ENCODE results near the gene PSMB10. TPM values are rescaled to one million over a fixed set of nuclear protein-coding genes. Genes with fewer than 3 reads are reported as not detected.

The PSMB10 gene
- total and polyA plus RNA-seq, 2 of the 8 experiments (the other 6 are each of a cell fraction or from before 2014, with no cell fraction given), result 32.1 to 61.9 TPM

DNA sequence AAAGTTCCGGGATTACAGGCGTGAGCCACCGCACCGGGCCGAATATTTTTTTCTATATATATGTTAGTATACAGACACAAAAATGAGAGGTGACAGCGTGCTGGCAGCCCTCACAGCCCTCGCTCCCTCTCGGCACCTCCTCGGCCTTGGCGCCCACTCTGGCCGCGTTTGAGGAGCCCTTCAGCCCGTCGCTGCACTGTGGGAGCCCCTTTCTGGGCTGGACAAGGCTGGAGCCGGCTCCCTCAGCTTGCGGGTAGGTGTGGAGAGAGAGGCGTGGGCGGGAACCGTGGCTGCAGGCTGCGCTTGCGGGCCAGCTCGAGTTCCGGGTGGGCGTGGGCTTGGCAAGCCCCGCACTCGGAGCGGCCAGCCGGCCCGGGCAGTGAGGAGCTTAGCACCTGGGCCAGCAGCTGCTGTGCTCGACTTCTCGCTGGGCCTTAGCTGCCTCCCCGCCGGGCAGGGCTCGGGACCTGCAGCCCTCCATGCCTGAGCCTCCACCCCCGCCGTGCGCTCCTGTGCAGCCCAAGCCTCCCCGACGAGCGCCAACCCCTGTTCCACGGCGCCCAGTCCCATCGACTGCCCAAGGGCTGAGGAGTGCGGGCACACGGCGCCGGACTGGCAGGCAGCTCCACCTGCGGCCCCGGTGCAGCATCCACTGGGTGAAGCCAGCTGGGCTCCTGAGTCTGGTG, 45.5 kb upstream of the PSMB10 start:
- no peaks in the 10 kb centered on the region for H3K79me1 ChIP-seq (ENCODE audit: low read depth, low read length)
- H3K4ac ChIP-seq (replicated peaks; ENCODE audit: insufficient read length, low read depth, low read length), result no peak overlapping the region
- no peak overlapping the region for H3K18ac ChIP-seq (ENCODE audit: extremely low read depth, low read length)
- H2BK20ac ChIP-seq (ENCODE audit: low read length), result no peak overlapping the region
- H3K27me3 ChIP-seq (replicated peaks in 1 of 4; ENCODE audit: control insufficient read depth in 3 of 4, extremely low read depth in 1 of 4, insufficient read depth in 3 of 4, low read length in 3 of 4), result peaks cover 0 to 2% (median 0%) of the 10 kb centered on the region in 4 experiments; a peak in 2 of 7 replicates
- H4K8ac ChIP-seq (ENCODE audit: extremely low read depth, insufficient read depth, low read length), result no peak overlapping the region
- no peaks in the 10 kb centered on the region for H3K79me2 ChIP-seq (ENCODE audit: control insufficient read depth in 1 of 2, insufficient read depth in 2 of 2, low read length in 2 of 2)
- no peak overlapping the region for H3K14ac ChIP-seq (ENCODE audit: insufficient read length)
- no peak overlapping the region for H3K4me3 ChIP-seq (ENCODE audit: extremely low read depth in 1 of 4, insufficient read depth in 2 of 4, low read depth in 3 of 4, low read length in 4 of 4)
- H2BK12ac ChIP-seq (ENCODE audit: low read depth, low read length), result no peak overlapping the region
- no peak for FAIRE-seq
- H3K23ac ChIP-seq (ENCODE audit: insufficient read length), result no peak overlapping the region
- no peaks in the 10 kb centered on the region for H3K23me2 ChIP-seq (ENCODE audit: low read depth, low read length)
- H3K4me1 ChIP-seq (replicated peaks in 1 of 4; ENCODE audit: control insufficient read depth in 3 of 4, insufficient read depth in 4 of 4, low read length in 3 of 4), result peaks cover 0 to 4% (median 0%) of the 10 kb centered on the region in 4 experiments; a peak in 3 of 7 replicates
- no peak overlapping the region for H3K56ac ChIP-seq (replicated peaks; ENCODE audit: insufficient read length, low read depth, low read length)
- no peak overlapping the region for H3K27ac ChIP-seq (ENCODE audit: low read depth, low read length)
- no peak overlapping the region for H4K91ac ChIP-seq (replicated peaks; ENCODE audit: insufficient read length, low read length)
- H2AK5ac ChIP-seq (ENCODE audit: low read depth, low read length), result no peak overlapping the region
- H2BK15ac ChIP-seq (ENCODE audit: low read length), result no peak overlapping the region
- no peak overlapping the region for H2AFZ ChIP-seq (ENCODE audit: low read length)
- no peak for TF ChIP-seq MAX (IDR thresholded peaks at IDR 0.05)
- no peak overlapping the region for H2BK120ac ChIP-seq (replicated peaks; ENCODE audit: low read depth, low read length)
- H3K4me2 ChIP-seq (ENCODE audit: insufficient read depth in 1 of 2, low read depth in 2 of 2, low read length in 2 of 2), result no peak overlapping the region
- no peak overlapping the region for H3K9ac ChIP-seq (replicated peaks in 1 of 4; ENCODE audit: extremely low read depth in 1 of 4, low read depth in 3 of 4, low read length in 3 of 4)
- no peak for DNase-seq (ENCODE audit: low read depth in 1 of 2, low spot score in 2 of 2)
- WGBS, 2 experiments (ENCODE audit: extremely low coverage in 1 of 2, insufficient coverage in 1 of 2, insufficient read length in 1 of 2, insufficient replicate concordance in 2 of 2, low coverage in 1 of 2, low lambda C conversion rate in 2 of 2, missing lambda C conversion rate in 1 of 2), result 93% methylated on average over 33 of the region's 49 CpGs; no CpG with 5 or more reads in 1 of the 2 experiments
- no peaks in the 10 kb centered on the region for H4K20me1 ChIP-seq (replicated peaks in 1 of 2; ENCODE audit: control insufficient read depth in 1 of 2, insufficient read depth in 2 of 2, low read length in 2 of 2)
- no peak overlapping the region for H4K5ac ChIP-seq (ENCODE audit: insufficient read length, low read depth, low read length)
- H3K9me3 ChIP-seq (ENCODE audit: insufficient read depth in 2 of 2, low read depth in 1 of 2, low read length in 1 of 2), result no peaks in the 10 kb centered on the region; a peak in 1 of 4 replicates
- ChIA-PET POLR2A (ENCODE audit: partially characterized antibody) (interaction anchor here (0.7 to 2.2 kb wide), 9 partner anchors 11 to 318 kb away, joined by 3 to 8 read pairs (median 3); partner anchors contain the start of genes DDX28, DUS2 and SLC12A4), CTCF (ENCODE audit: partially characterized antibody) (interaction anchor here (0.7 to 4.0 kb wide), 19 partner anchors 10 to 112 kb away, joined by 3 to 33 read pairs (median 5); partner anchors contain the start of genes DDX28, DPEP2 and DUS2)
- no peaks in the 10 kb centered on the region; a peak in 1 of 8 replicates for H3K36me3 ChIP-seq (ENCODE audit: control insufficient read depth in 2 of 4, insufficient read depth in 4 of 4, low read length in 3 of 4)
- H2BK5ac ChIP-seq (ENCODE audit: low read depth, low read length), result no peak overlapping the region

Data from H1 (cell line).